ES-I3 (cell line): ENCODE results near the gene INO80E.
A peak's percentile ranks its signal among the peaks of the same experiment; 100 is the strongest.
"Not testable (repeated sequence)": the region's sequence is repeated elsewhere in the genome, so short reads cannot be mapped to it uniquely, and the experiment has no call there.

ENCODE experiments used
- H3K36me3 ChIP-seq: 2 replicates; pipeline ENCODE4 v1.6.1; 2013; ENCODE audit warnings: mild to moderate bottlenecking, low read length, control low read depth, moderate library complexity; ENCODE audit not compliant: insufficient read depth
- H3K4me1 ChIP-seq: 2 replicates; pipeline ENCODE4 v1.6.1; 2013; ENCODE audit warnings: mild to moderate bottlenecking, control low read depth, low read length; ENCODE audit not compliant: insufficient read depth
- H3K9ac ChIP-seq: 2 replicates; pipeline ENCODE4 v1.6.1; 2013; ENCODE audit warnings: low read depth, mild to moderate bottlenecking, low read length, moderate library complexity
- H3K9me3 ChIP-seq: 2 replicates; pipeline ENCODE4 v1.6.1; 2013; ENCODE audit warnings: mild to moderate bottlenecking, low read length, moderate library complexity; ENCODE audit not compliant: control insufficient read depth, insufficient read depth

The INO80E gene

GRCh38 chr16:30005341-30006094, 9.5 kb downstream of the INO80E start:
- no peaks in the 10 kb centered on the region; the same call in 1 of the 2 replicates for H3K36me3 ChIP-seq
- H3K9me3 ChIP-seq = no peaks in the 10 kb centered on the region
- H3K9ac ChIP-seq = no peak overlapping the region
- H3K4me1 ChIP-seq = no peaks in the 10 kb centered on the region; the same call in 1 of the 2 replicates

GRCh38 chr16:30006095-30006473, 10.0 kb downstream of the INO80E start:
- no peaks in the 10 kb centered on the region; the same call in 1 of the 2 replicates for H3K36me3 ChIP-seq
- H3K9ac ChIP-seq = no peak overlapping the region
- no peaks in the 10 kb centered on the region for H3K9me3 ChIP-seq
- H3K4me1 ChIP-seq = no peaks in the 10 kb centered on the region; the same call in 1 of the 2 replicates

GRCh38 chr16:30006659-30007377, 10.8 kb downstream of the INO80E start:
- Histone ChIP-seq H3K9me3 (no peaks in the 10 kb centered on the region), H3K9ac (no peak overlapping the region), H3K36me3 (no peaks in the 10 kb centered on the region; the same call in 1 of the 2 replicates), H3K4me1 (no peaks in the 10 kb centered on the region; the same call in 1 of the 2 replicates)

- Histone ChIP-seq H3K9ac (no peak overlapping the region), H3K9me3 (no peaks in the 10 kb centered on the region), H3K4me1 (no peaks in the 10 kb centered on the region; the same call in 1 of the 2 replicates), H3K36me3 (no peaks in the 10 kb centered on the region)
Observed at GRCh38 chr16:30007378-30007895, 11.4 kb downstream of the INO80E start.

GRCh38 chr16:30009085-30009862, 13.2 kb downstream of the INO80E start:
- no peaks in the 10 kb centered on the region for H3K36me3 ChIP-seq
- H3K4me1 ChIP-seq = no peaks in the 10 kb centered on the region; the same call in 1 of the 2 replicates
- no peak overlapping the region; the same call in 1 of the 2 replicates for H3K9ac ChIP-seq
- H3K9me3 ChIP-seq = no peaks in the 10 kb centered on the region

- Histone ChIP-seq H3K36me3 (no peaks in the 10 kb centered on the region), H3K9me3 (no peaks in the 10 kb centered on the region), H3K4me1 (no peaks in the 10 kb centered on the region; the same call in 1 of the 2 replicates), H3K9ac (peak overlapping the region; percentile 30; the same call in 1 of the 2 replicates)
Observed at GRCh38 chr16:30009990-30010843, 14.2 kb downstream of the INO80E start.

GRCh38 chr16:30010844-30011713, 15.0 kb downstream of the INO80E start, which contains the start of gene DOC2A:
Gene DOC2A (minus strand): TSS chr16:30011027. CDS start chr16:30010222, 805 bp downstream.
- no peaks in the 10 kb centered on the region; the same call in 1 of the 2 replicates for H3K4me1 ChIP-seq
- H3K9ac ChIP-seq = peak within 1 kb of the TSS; percentile 43; the same call in 1 of the 2 replicates
- H3K9me3 ChIP-seq = no peaks in the 10 kb centered on the region
- H3K36me3 ChIP-seq = no peaks in the 10 kb centered on the region

GRCh38 chr16:30011714-30012504, 15.9 kb downstream of the INO80E start:
- no peaks in the 10 kb centered on the region for H3K36me3 ChIP-seq
- H3K9me3 ChIP-seq = no peaks in the 10 kb centered on the region
- H3K4me1 ChIP-seq = no peaks in the 10 kb centered on the region; the same call in 1 of the 2 replicates
- peak overlapping the region; percentile 43; the same call in 1 of the 2 replicates for H3K9ac ChIP-seq

GRCh38 chr16:30012598-30012997, 16.6 kb downstream of the INO80E start:
- H3K4me1 ChIP-seq, H3K9ac ChIP-seq, H3K36me3 ChIP-seq, H3K9me3 ChIP-seq: not testable (repeated sequence)

- not testable (repeated sequence) for H3K9me3 ChIP-seq, H3K9ac ChIP-seq, H3K4me1 ChIP-seq, H3K36me3 ChIP-seq
Observed at GRCh38 chr16:30015450-30015849, 19.4 kb downstream of the INO80E start.

- no peaks in the 10 kb centered on the region for H3K4me1 ChIP-seq
- no peaks in the 10 kb centered on the region for H3K9me3 ChIP-seq
- H3K9ac ChIP-seq = no peak overlapping the region
- H3K36me3 ChIP-seq = no peaks in the 10 kb centered on the region
Observed at GRCh38 chr16:30016555-30017276, 20.7 kb downstream of the INO80E start.

GRCh38 chr16:30017277-30017656, 21.2 kb downstream of the INO80E start:
- Histone ChIP-seq H3K36me3 (no peaks in the 10 kb centered on the region), H3K4me1 (no peaks in the 10 kb centered on the region), H3K9ac (no peak overlapping the region), H3K9me3 (no peaks in the 10 kb centered on the region)
